ENCODE measurements around the gene C4A.
"Not testable (repeated sequence)": the region's sequence is repeated elsewhere in the genome, so short reads cannot be mapped to it uniquely, and the experiment has no call there.

The C4A gene

GRCh38 chr6:32045811-32046449, 64.1 kb downstream of the C4A start:
- no peak for DNase-seq (ENCODE audit: low read depth, low spot score)
- TF ChIP-seq CTCF (IDR thresholded peaks at IDR 0.05; ENCODE audit: insufficient read depth, low read length, missing control alignments) = no peak
- ChIA-PET CTCF (interaction anchor here (1.0 to 4.8 kb wide), 7 partner anchors 18 to 109 kb away, joined by 4 to 39 read pairs (median 21); no protein-coding TSS in a partner anchor), POLR2A (no interaction called here)
- H3K4me3 ChIP-seq (ENCODE audit: low read depth, low read length) = no peak overlapping the region

- DNase-seq (ENCODE audit: low read depth, low spot score) = no peak
- CTCF ChIA-PET = interaction anchor here (1.0 to 4.8 kb wide), 8 partner anchors 18 to 108 kb away, joined by 4 to 39 read pairs (median 14); no protein-coding TSS in a partner anchor
- TF ChIP-seq CTCF (IDR thresholded peaks at IDR 0.05; ENCODE audit: insufficient read depth, low read length, missing control alignments) = peak; percentile 1
- POLR2A ChIA-PET = no interaction called here
- no peak overlapping the region for H3K4me3 ChIP-seq (ENCODE audit: low read depth, low read length)
Observed at GRCh38 chr6:32046450-32047083, 64.7 kb downstream of the C4A start.

GRCh38 chr6:32047084-32047478, 65.2 kb downstream of the C4A start:
- no peak overlapping the region for H3K4me3 ChIP-seq (ENCODE audit: low read depth, low read length)
- no peak for TF ChIP-seq CTCF (IDR thresholded peaks at IDR 0.05; ENCODE audit: insufficient read depth, low read length, missing control alignments)
- ChIA-PET CTCF (interaction anchor here (0.9 to 4.8 kb wide), 17 partner anchors 11 to 108 kb away, joined by 3 to 39 read pairs (median 7); partner anchors contain the start of gene TNXB), POLR2A (no interaction called here)
- DNase-seq (ENCODE audit: low read depth, low spot score) = no peak

- ChIA-PET POLR2A (no interaction called here), CTCF (interaction anchor here (0.7 to 4.8 kb wide), 27 partner anchors 10 to 307 kb away, joined by 3 to 39 read pairs (median 5); partner anchors contain the start of gene TNXB)
- no peak overlapping the region for H3K4me3 ChIP-seq (ENCODE audit: low read depth, low read length)
- TF ChIP-seq CTCF (IDR thresholded peaks at IDR 0.05; ENCODE audit: insufficient read depth, low read length, missing control alignments) = no peak
- DNase-seq (ENCODE audit: low read depth, low spot score) = no peak
Observed at GRCh38 chr6:32047539-32047854, 65.6 kb downstream of the C4A start.

- DNase-seq (ENCODE audit: low read depth, low spot score) = no peak
- ChIA-PET POLR2A (no interaction called here), CTCF (interaction anchor here (0.7 to 4.8 kb wide), 30 partner anchors 9 to 308 kb away, joined by 3 to 39 read pairs (median 4); partner anchors contain the start of genes DXO, GPSM3 and TNXB)
- peak; percentile 88 for TF ChIP-seq CTCF (IDR thresholded peaks at IDR 0.05; ENCODE audit: insufficient read depth, low read length, missing control alignments)
- H3K4me3 ChIP-seq (ENCODE audit: low read depth, low read length) = no peak overlapping the region
Observed at GRCh38 chr6:32047855-32048766, 66.3 kb downstream of the C4A start.

GRCh38 chr6:32049149-32049548, 67.3 kb downstream of the C4A start:
- POLR2A ChIA-PET = interaction anchor here (0.6 kb wide), 1 partner anchor 10 kb away, joined by 3 read pairs; no protein-coding TSS in a partner anchor
- not testable (repeated sequence) for H3K4me3 ChIP-seq (ENCODE audit: low read depth, low read length); DNase-seq (ENCODE audit: low read depth, low spot score)
- CTCF ChIA-PET = interaction anchor here (0.9 to 4.8 kb wide), 11 partner anchors 8 to 144 kb away, joined by 3 to 39 read pairs (median 18); partner anchors contain the start of genes DXO and GPSM3

GRCh38 chr6:32049736-32050135, 67.9 kb downstream of the C4A start:
- ChIA-PET CTCF (interaction anchor here (1.1 to 4.8 kb wide), 3 partner anchors 15 to 105 kb away, joined by 3 to 39 read pairs (median 37); no protein-coding TSS in a partner anchor), POLR2A (interaction anchor here (0.6 kb wide), 1 partner anchor 9 kb away, joined by 3 read pairs; no protein-coding TSS in a partner anchor)

More at GRCh38 chr6:32049736-32050135, 67.9 kb downstream of the C4A start:
- not testable (repeated sequence) for DNase-seq (ENCODE audit: low read depth, low spot score); H3K4me3 ChIP-seq (ENCODE audit: low read depth, low read length)

Measured in AG04449 (cell line).